ENCODE results near the gene URM1. TPM values are rescaled to one million over a fixed set of nuclear protein-coding genes. Genes with fewer than 3 reads are reported as not detected.

URM1 gene
- total RNA-seq, 1 donor from 2014 or later, result 41.9 TPM

- intact Hi-C loops (cut with DNase I), result no loop called here
- no peak for ATAC-seq
- DNase-seq (ENCODE audit: low spot score), result no peak
Observed at GRCh38 chr9:128343855-128344254, 27.3 kb upstream of the URM1 start.

GRCh38 chr9:128344931-128345605, 26.1 kb upstream of the URM1 start:
- ATAC-seq, result no peak

GRCh38 chr9:128349125-128349524, 22.0 kb upstream of the URM1 start:
- intact Hi-C loops (cut with DNase I), result no loop called here
- ATAC-seq, result no peak
- no peak for DNase-seq (ENCODE audit: low spot score)

More at GRCh38 chr9:128344931-128345605, 26.1 kb upstream of the URM1 start:
- no peak for DNase-seq (ENCODE audit: low spot score)
- intact Hi-C loops (cut with DNase I), result no loop called here

- no peak for ATAC-seq
- DNase-seq (ENCODE audit: low spot score), result no peak
- intact Hi-C loops (cut with DNase I), result no loop called here
Observed at GRCh38 chr9:128349772-128350171, 21.4 kb upstream of the URM1 start.

- no peak for DNase-seq (ENCODE audit: low spot score)
- intact Hi-C loops (cut with DNase I), result no loop called here
- ATAC-seq, result no peak
Observed at GRCh38 chr9:128355451-128355850, 15.7 kb upstream of the URM1 start.

GRCh38 chr9:128358090-128358489, 13.1 kb upstream of the URM1 start:
- ATAC-seq (no peak), DNase-seq (ENCODE audit: low spot score) (no peak)
- intact Hi-C loops (cut with DNase I), result no loop called here

- intact Hi-C loops (cut with DNase I), result no loop called here
- no peak for DNase-seq (ENCODE audit: low spot score)
- ATAC-seq, result no peak
Observed at GRCh38 chr9:128358861-128359260, 12.3 kb upstream of the URM1 start.

- ATAC-seq, result no peak
- intact Hi-C loops (cut with DNase I), result no loop called here
- no peak for DNase-seq (ENCODE audit: low spot score)
Observed at GRCh38 chr9:128360826-128361225, 10.3 kb upstream of the URM1 start.

GRCh38 chr9:128361296-128361985, 9.7 kb upstream of the URM1 start:
- intact Hi-C loops (cut with DNase I), result no loop called here
- ATAC-seq (peak; percentile 40), DNase-seq (ENCODE audit: low spot score) (no peak)

- DNase-seq (ENCODE audit: low spot score) (peak; percentile 91), ATAC-seq (peak; percentile 94)
- intact Hi-C loops (cut with DNase I), result no loop called here
Observed at GRCh38 chr9:128361986-128362646, 9.1 kb upstream of the URM1 start.

GRCh38 chr9:128362774-128363173, 8.4 kb upstream of the URM1 start:
- DNase-seq (ENCODE audit: low spot score) (no peak), ATAC-seq (no peak)
- intact Hi-C loops (cut with DNase I), result no loop called here

- DNase-seq (ENCODE audit: low spot score) (no peak), ATAC-seq (no peak)
- intact Hi-C loops (cut with DNase I), result no loop called here
Observed at GRCh38 chr9:128365525-128365924, 5.6 kb upstream of the URM1 start.

- DNase-seq (ENCODE audit: low spot score), result no peak
- intact Hi-C loops (cut with DNase I), result no loop called here
- ATAC-seq, result no peak
Observed at GRCh38 chr9:128369024-128369706, 2.0 kb upstream of the URM1 start.

- intact Hi-C loops (cut with DNase I), result no loop called here
- ATAC-seq (no peak), DNase-seq (ENCODE audit: low spot score) (no peak)
Observed at GRCh38 chr9:128370367-128370751, 815 bp upstream of the URM1 start.

- intact Hi-C loops (cut with DNase I), result no loop called here
- no peak for DNase-seq (ENCODE audit: low spot score)
- no peak for ATAC-seq
Observed at GRCh38 chr9:128371630-128372117, 500 bp downstream of the URM1 start.

- intact Hi-C loops (cut with DNase I), result no loop called here
- no peak for ATAC-seq
- no peak for DNase-seq (ENCODE audit: low spot score)
Observed at GRCh38 chr9:128372188-128372641, 1.0 kb downstream of the URM1 start.

GRCh38 chr9:128372784-128373183, 1.6 kb downstream of the URM1 start:
- DNase-seq (ENCODE audit: low spot score) (no peak), ATAC-seq (no peak)
- intact Hi-C loops (cut with DNase I), result no loop called here

- DNase-seq (ENCODE audit: low spot score), result no peak
- intact Hi-C loops (cut with DNase I), result no loop called here
- ATAC-seq, result no peak
Observed at GRCh38 chr9:128374221-128374675, 3.1 kb downstream of the URM1 start.

- no peak for DNase-seq (ENCODE audit: low spot score)
- ATAC-seq, result no peak
- intact Hi-C loops (cut with DNase I), result no loop called here
Observed at GRCh38 chr9:128375865-128376264, 4.7 kb downstream of the URM1 start.
